Measurements from ENCODE around the gene DEFB108B.
"Not testable (repeated sequence)": the region's sequence is repeated elsewhere in the genome, so short reads cannot be mapped to it uniquely, and the experiment has no call there.

Gene DEFB108B, protein sequence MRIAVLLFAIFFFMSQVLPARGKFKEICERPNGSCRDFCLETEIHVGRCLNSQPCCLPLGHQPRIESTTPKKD

DNA sequence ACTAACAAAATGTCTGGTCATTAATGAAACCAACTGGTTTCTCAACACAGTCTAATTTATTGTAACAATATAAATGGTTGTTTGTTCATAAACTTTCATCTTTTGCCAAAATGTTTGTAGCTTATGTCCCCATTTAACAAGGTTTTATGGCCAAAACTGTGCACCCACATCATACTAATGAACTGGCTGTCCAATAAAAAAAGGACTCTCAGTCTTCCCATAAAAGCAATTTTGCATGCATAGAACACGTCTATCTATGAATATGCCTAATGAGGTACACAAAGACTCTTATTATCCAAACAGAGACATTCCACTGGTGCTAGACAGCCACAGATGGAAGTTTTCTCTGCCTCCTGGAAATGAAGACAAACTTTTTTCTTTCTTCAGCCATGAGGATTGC is at the start of gene DEFB108B:
TSS of gene DEFB108B (plus strand) at position 390 of the 400 bp plus-strand sequence. CDS start at position 390, 0 bp downstream.
- not testable (repeated sequence) for DNase-seq

DNA sequence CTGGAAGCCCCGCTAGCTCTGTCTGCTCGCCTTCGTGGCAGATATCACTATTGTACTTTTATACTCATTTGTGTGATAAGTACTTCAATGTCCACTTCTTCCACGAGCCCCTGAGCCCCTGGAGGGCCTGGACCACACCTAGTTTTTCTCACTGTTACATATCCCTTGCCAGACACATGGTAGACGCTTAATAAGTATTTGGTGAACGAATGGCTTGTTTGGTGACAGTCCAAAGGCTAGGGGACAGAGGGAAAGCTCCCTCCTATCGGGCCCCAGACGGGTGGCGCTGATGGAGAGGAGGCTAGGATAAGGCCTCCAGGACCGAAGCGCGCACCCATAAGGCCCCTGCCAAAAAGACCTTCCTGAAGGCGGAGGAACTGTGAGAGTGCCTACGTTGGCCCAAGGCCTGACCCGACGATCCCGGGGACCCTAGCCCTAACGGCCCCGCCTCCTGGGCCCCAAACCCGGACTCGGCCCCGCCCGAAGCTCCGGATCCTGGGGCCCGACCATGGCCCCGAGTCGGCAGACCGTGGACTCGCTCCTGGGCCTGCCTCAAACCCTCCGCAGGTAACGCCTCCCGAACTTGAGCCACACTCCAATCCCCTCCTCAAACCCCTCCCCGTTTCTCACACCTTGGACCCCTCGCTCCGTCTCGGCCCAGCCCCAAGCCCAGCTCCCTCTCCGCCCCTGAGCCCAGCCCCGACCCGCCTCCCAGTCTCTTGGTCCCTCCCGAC is 46.7 kb upstream of the DEFB108B start:
- DNase-seq: peak; percentile 89

GRCh38 chr11:71786848-71787097 is 46.2 kb upstream of the DEFB108B start:
- DNase-seq: not testable (repeated sequence)

DNA sequence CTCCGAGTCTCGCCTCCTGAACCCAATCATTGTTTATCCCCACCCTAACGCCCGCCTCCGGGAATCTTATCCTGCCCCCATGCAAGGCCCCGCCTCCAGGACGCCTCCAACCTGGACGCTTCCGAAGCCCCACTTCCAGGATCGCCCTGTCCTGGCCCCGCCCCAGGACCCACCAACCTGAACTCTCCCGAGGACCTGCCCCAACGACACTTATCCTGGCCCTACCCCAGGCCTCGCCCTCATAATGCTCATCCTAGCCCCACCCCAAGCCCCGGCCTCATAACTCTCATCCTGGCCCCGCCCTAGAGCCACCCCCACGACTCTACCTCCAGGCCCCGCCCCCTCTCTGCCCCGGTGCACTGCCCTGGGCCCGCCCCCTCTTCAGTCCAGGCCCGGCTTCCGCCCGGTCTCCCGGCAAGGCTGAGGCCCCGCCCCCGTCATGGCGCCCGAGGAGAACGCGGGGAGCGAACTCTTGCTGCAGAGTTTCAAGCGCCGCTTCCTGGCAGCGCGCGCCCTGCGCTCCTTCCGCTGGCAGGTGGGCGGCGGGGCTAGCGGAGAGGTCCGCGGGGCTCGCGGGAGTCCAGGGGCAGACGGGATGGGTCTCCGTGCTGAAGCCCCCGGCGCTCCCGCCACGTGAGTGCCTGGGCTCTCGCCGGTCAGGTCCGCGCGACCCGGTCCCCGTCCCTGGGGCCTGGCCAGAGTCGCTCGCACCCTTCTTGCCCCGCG is 45.7 kb upstream of the DEFB108B start:
- peak; percentile 95 for DNase-seq

- DNase-seq: not testable (repeated sequence)
Observed at GRCh38 chr11:71787824-71788454, 45.1 kb upstream of the DEFB108B start.

- DNase-seq: not testable (repeated sequence)
Observed at GRCh38 chr11:71789444-71790196, 43.4 kb upstream of the DEFB108B start.

DNA sequence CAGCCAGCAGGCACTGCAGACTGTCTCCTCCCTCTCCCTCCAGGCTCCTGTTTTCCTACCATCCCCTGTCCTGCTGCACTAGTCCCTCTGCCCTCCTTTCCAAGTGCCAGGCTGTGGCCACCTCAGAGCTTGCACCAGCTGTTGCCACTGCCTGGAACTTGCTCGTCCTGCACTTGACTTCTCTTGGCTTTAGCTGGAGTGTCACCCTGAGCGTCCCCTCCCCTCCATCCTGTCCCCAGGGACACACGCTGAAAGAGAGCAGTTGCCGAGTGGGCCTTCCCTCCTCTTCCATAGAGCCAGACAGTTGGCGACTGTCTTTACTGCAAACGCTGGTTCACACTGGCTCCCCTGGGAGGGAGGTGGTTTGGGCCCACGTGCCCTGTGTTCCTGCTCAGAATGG is 41.9 kb upstream of the DEFB108B start:
- DNase-seq: not testable (repeated sequence)

- DNase-seq: not testable (repeated sequence)
Observed at GRCh38 chr11:71792621-71793235, 40.3 kb upstream of the DEFB108B start.

GRCh38 chr11:71794386-71795040 is 38.5 kb upstream of the DEFB108B start:
- not testable (repeated sequence) for DNase-seq

- DNase-seq: not testable (repeated sequence)
Observed at GRCh38 chr11:71795236-71795635, 37.8 kb upstream of the DEFB108B start.

- not testable (repeated sequence) for DNase-seq
Observed at GRCh38 chr11:71796016-71796415, 37.0 kb upstream of the DEFB108B start.

DNA sequence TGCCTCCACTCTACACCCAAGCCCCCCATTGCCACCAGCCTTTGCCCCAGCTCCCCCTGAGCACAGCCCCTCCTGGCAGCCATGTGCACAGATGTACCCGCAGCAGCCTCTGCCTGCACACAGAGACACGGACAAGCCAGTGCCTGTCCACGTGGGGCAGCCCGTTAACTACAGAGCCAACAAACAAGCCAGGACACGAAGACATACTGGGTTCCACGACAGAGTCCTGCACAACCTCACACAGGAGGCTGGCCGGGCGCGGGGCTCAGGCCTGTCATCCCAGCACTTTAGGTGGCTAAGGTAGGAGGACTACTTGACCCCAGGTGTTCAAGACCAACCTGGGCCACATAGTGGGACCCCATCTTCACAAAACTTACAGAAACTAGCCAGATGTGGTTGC is 36.2 kb upstream of the DEFB108B start:
- not testable (repeated sequence) for DNase-seq

DNA sequence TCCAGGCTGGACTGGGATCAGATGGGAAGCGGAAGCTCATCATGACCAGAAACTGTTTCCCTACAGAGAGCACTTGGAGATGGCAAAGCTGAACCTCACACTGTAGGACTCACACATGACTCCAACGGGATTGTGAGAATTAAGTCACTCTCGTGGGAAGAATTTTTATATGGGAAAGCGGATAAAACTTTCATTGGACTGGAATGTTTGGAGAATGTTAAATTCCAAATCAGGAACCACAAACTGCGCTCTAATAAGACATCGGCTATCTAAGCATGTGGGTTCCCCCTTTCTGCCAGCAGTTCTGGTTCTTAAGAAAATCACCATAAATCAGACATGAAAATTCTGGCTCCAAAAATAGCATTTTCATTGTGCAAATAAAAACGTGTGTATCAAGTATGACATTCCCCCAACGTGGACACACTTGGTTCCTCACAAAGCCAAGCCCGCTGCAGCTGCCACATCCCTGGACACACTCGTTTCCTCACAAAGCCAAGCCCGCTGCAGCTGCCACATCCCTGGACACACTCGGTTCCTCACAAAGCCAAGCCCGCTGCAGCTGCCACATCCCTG is 33.4 kb upstream of the DEFB108B start:
- DNase-seq: not testable (repeated sequence)

- peak; percentile 60 for DNase-seq
Observed at GRCh38 chr11:71800335-71800953, 32.6 kb upstream of the DEFB108B start.

GRCh38 chr11:71801026-71801425 is 32.0 kb upstream of the DEFB108B start:
- not testable (repeated sequence) for DNase-seq

- DNase-seq: not testable (repeated sequence)
Observed at GRCh38 chr11:71802874-71803273, 30.1 kb upstream of the DEFB108B start.

GRCh38 chr11:71804158-71804947 is 28.6 kb upstream of the DEFB108B start:
- not testable (repeated sequence) for DNase-seq

DNA sequence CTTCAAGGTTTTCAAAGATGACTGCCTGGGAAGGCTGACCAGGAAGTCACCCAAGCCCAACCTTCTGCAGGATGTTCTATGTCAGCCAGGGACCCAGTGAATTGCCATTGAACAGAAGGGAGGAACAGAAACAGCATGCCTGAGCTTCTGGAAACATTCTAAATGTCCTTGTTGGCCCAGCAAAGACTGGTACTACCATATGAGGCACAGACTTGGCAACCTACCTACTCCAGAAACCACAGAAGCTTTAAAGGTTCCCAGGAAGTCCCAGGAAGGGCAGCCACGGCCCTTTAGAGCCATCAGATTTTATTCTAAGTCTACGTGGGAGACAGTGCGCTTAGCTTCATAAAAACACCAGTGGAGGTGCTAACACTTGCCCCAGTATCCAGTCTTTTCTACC is 20.5 kb upstream of the DEFB108B start:
- not testable (repeated sequence) for DNase-seq

- DNase-seq: peak; percentile 89
Observed at GRCh38 chr11:71813481-71814355, 19.3 kb upstream of the DEFB108B start.
